Caco-2 (cell line): ENCODE data around the gene C2CD3. TPM values are rescaled to one million over a fixed set of nuclear protein-coding genes. Genes with fewer than 3 reads are reported as not detected.

Experiments
- BruUV-seq: library from RNA; stranded (reverse); fragments of 400-500 nt; replicated peaks from 2 replicates; lab custom pipeline; 2021; lab: Mats Ljungman, UMichigan
- CTCF ChIA-PET: fragments of 300-600 bp; sonication (Branson Sonifier 250); formaldehyde crosslinking; loops from one replicate; lab custom pipeline; 2022; ENCODE audit warnings: antibody characterized with exemption; lab: Charles Lee
- POLR2A ChIA-PET: fragments of 300-600 bp; sonication (Branson Sonifier 250); formaldehyde crosslinking; loops from one replicate; lab custom pipeline; 2022; ENCODE audit warnings: antibody characterized with exemption; lab: Charles Lee
- DNase-seq, 2 experiments: peaks; one replicate each; pipeline versions ENCODE4 v3.0.0 to v3.0.0-alpha.2; 2020 to 2022
- H3K27me3 ChIP-seq: replicated peaks from 2 replicates; pipeline ENCODE4 v1.6.0; 2011; ENCODE audit warnings: low read length; ENCODE audit not compliant: control insufficient read depth, insufficient read depth
- H3K36me3 ChIP-seq: 2 replicates; pipeline ENCODE4 v1.5.1; 2011; ENCODE audit warnings: low read length; ENCODE audit not compliant: control insufficient read depth, insufficient read depth
- H3K4me1 ChIP-seq: fragments of 250-450 bp; sonication (Bioruptor Pico); 2 replicates; pipeline ENCODE4 v1.5.1; 2020; ENCODE audit warnings: mild to moderate bottlenecking
- H3K4me3 ChIP-seq: 2 replicates; pipeline ENCODE4 v1.5.1; 2011; ENCODE audit warnings: low read depth, mild to moderate bottlenecking, control low read depth, low read length
- H3K9me3 ChIP-seq: fragments of 250-450 bp; sonication (Bioruptor Pico); 2 replicates; pipeline ENCODE4 v1.5.1; 2020; ENCODE audit warnings: mild to moderate bottlenecking, moderate library complexity
- H3K27ac Mint-ChIP-seq: one replicate; pipeline ENCODE4 v1.8.0; 2022; ENCODE audit warnings: mixed read lengths; ENCODE audit not compliant: unreplicated experiment
- H3K27me3 Mint-ChIP-seq: one replicate; pipeline ENCODE4 v1.8.0; 2022; ENCODE audit warnings: mixed read lengths; ENCODE audit not compliant: insufficient read depth, unreplicated experiment
- H3K36me3 Mint-ChIP-seq: one replicate; pipeline ENCODE4 v1.8.0; 2022; ENCODE audit warnings: mild to moderate bottlenecking, mixed read lengths; ENCODE audit not compliant: insufficient read depth, unreplicated experiment
- H3K4me1 Mint-ChIP-seq: one replicate; pipeline ENCODE4 v1.8.0; 2022; ENCODE audit warnings: low read depth, mixed read lengths; ENCODE audit not compliant: unreplicated experiment
- H3K4me3 Mint-ChIP-seq: one replicate; pipeline ENCODE4 v1.8.0; 2022; ENCODE audit warnings: mild to moderate bottlenecking, moderate library complexity, mixed read lengths; ENCODE audit not compliant: unreplicated experiment
- H3K9me3 Mint-ChIP-seq: one replicate; pipeline ENCODE4 v1.8.0; 2022; ENCODE audit warnings: mixed read lengths; ENCODE audit not compliant: unreplicated experiment
- CTCF ChIP-seq, 2 experiments: fragments of 200-600 bp in 1 of 2; IDR thresholded peaks; 1 replicate in 1 of 2; 2 replicates in 1 of 2; pipeline versions ENCODE4 v1.5.1 to v1.8.0; 2011 to 2022; ENCODE audit warnings: antibody characterized with exemption in 1 of 2, control low read depth in 1 of 2, inconsistent platforms in 1 of 2, low read depth in 1 of 2, low read length in 1 of 2, mild to moderate bottlenecking in 1 of 2, moderate library complexity in 1 of 2; ENCODE audit not compliant: insufficient read depth in 1 of 2, severe bottlenecking in 1 of 2, unreplicated experiment in 1 of 2
- intact Hi-C: fragments of 100-400 bp; cut with micrococcal nuclease; formaldehyde crosslinking; loops from one replicate; pipeline ENCODE4 v1.10.0; 2022; ENCODE audit not compliant: unreplicated experiment
- total RNA-seq: library from RNA; stranded (reverse); gene quantifications from 2 replicates; pipeline ENCODE4 v1.2.3, GENCODE V29; 2022

Gene C2CD3
- total RNA-seq, 1 experiment from 2014 or later, result 47.5 TPM

- ChIA-PET CTCF (no interaction called here), POLR2A (interaction anchor here (0.7 kb wide), 1 partner anchor 93 kb away, joined by 3 read pairs; no protein-coding TSS in a partner anchor)
- no peak for TF ChIP-seq CTCF (IDR thresholded peaks at IDR 0.05; ENCODE audit: insufficient read depth in 1 of 2, low read depth in 1 of 2, low read length in 1 of 2, severe bottlenecking in 1 of 2, unreplicated experiment in 1 of 2)
- Mint-ChIP-seq H3K4me3 (no peak overlapping the region), H3K4me1 (no peaks in the 10 kb centered on the region), H3K36me3 (peaks cover 5% of the 10 kb centered on the region), H3K9me3 (no peaks in the 10 kb centered on the region), H3K27me3 (no peaks in the 10 kb centered on the region), H3K27ac (no peak overlapping the region)
- no TSS peak for BruUV-seq
- Histone ChIP-seq H3K4me1 (no peaks in the 10 kb centered on the region), H3K36me3 (no peaks in the 10 kb centered on the region), H3K9me3 (no peaks in the 10 kb centered on the region), H3K27me3 (no peaks in the 10 kb centered on the region), H3K4me3 (no peak overlapping the region)
- no peak for DNase-seq
- intact Hi-C loops, result no loop called here
Observed at GRCh38 chr11:74012074-74012809, 158.6 kb downstream of the C2CD3 start.

- H3K27ac Mint-ChIP-seq, result no peak overlapping the region
- no peaks in the 10 kb centered on the region for H3K27me3 ChIP-seq
- H3K9me3 ChIP-seq, result no peaks in the 10 kb centered on the region
- H3K27me3 Mint-ChIP-seq, result no peaks in the 10 kb centered on the region
- H3K4me1 Mint-ChIP-seq, result no peaks in the 10 kb centered on the region
- peak in 1 of 2 experiments; percentile 27 for DNase-seq
- no peak overlapping the region for H3K4me3 Mint-ChIP-seq
- no peak overlapping the region for H3K4me3 ChIP-seq
- ChIA-PET CTCF (no interaction called here), POLR2A (interaction anchor here (0.5 to 0.7 kb wide), 2 partner anchors 94 to 288 kb away, joined by 3 to 7 read pairs; no protein-coding TSS in a partner anchor)
- no peaks in the 10 kb centered on the region for H3K9me3 Mint-ChIP-seq
- H3K36me3 ChIP-seq, result no peaks in the 10 kb centered on the region
- peaks cover under 1% of the 10 kb centered on the region for H3K36me3 Mint-ChIP-seq
- no peak for TF ChIP-seq CTCF (IDR thresholded peaks at IDR 0.05; ENCODE audit: insufficient read depth in 1 of 2, low read depth in 1 of 2, low read length in 1 of 2, severe bottlenecking in 1 of 2, unreplicated experiment in 1 of 2)
- no TSS peak for BruUV-seq
- no peaks in the 10 kb centered on the region for H3K4me1 ChIP-seq
- intact Hi-C loops, result no loop called here
Observed at GRCh38 chr11:74011360-74012073, 159.3 kb downstream of the C2CD3 start.

GRCh38 chr11:74010306-74011300 is 160.2 kb downstream of the C2CD3 start:
- Mint-ChIP-seq H3K36me3 (no peaks in the 10 kb centered on the region), H3K9me3 (no peaks in the 10 kb centered on the region), H3K4me1 (no peaks in the 10 kb centered on the region), H3K27me3 (no peaks in the 10 kb centered on the region), H3K4me3 (no peak overlapping the region), H3K27ac (no peak overlapping the region)
- intact Hi-C loops, result no loop called here
- Histone ChIP-seq H3K4me1 (no peaks in the 10 kb centered on the region), H3K27me3 (no peaks in the 10 kb centered on the region), H3K9me3 (no peaks in the 10 kb centered on the region), H3K4me3 (no peak overlapping the region), H3K36me3 (no peaks in the 10 kb centered on the region)
- POLR2A ChIA-PET, result no interaction called here
- peak in 1 of 2 experiments; percentile 38 for DNase-seq
- TF ChIP-seq CTCF (IDR thresholded peaks at IDR 0.05; ENCODE audit: insufficient read depth in 1 of 2, low read depth in 1 of 2, low read length in 1 of 2, severe bottlenecking in 1 of 2, unreplicated experiment in 1 of 2), result no peak
- BruUV-seq, result no TSS peak
- CTCF ChIA-PET, result no interaction called here
